GM19351 (cell line): Measurements from ENCODE around the gene ABI1.

Experiments used
- ATAC-seq: cut with Tn5 transposase; IDR thresholded peaks from one replicate; pipeline ENCODE4 v1.9.1; 2021; ENCODE audit warnings: mild to moderate bottlenecking, moderate library complexity; ENCODE audit not compliant: unreplicated experiment

Gene ABI1

DNA sequence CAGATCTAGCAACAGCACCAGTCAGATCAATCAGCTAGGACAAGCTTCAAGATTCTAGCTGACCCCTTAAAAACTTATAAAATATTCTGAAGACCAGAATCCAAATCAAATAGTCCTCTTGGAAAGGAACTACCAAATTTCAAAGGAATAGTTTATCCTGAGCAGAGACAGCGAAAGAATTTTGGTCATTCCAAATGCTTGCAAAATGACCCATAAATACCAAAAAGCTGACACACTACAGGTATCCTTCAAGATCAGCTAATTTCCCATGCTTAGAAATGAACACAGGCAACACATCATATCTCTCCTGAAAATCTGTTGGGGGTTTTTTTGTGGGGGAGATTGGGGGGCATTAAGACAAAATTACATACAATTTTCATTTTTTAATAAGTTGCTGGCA, 84.5 kb downstream of the ABI1 start:
- no peak for ATAC-seq

DNA sequence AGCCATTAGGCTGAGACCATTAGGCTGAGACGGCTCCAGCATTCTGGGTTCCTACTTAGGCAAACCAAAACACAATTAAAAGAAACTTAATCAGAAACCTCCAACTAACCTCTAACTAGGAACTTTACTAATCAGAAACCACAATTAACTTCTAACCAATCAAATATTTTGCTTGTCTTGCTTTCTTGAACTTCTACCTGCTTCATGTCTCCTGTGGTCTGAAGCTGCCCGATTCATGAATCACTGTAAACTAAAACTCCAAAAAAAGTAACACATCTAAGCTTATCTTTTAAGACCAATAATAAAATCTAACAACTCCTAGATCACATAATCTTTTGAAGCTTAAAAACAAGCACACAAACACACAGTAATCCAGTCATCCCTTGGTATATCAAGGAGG, 87.1 kb downstream of the ABI1 start:
- no peak for ATAC-seq

DNA sequence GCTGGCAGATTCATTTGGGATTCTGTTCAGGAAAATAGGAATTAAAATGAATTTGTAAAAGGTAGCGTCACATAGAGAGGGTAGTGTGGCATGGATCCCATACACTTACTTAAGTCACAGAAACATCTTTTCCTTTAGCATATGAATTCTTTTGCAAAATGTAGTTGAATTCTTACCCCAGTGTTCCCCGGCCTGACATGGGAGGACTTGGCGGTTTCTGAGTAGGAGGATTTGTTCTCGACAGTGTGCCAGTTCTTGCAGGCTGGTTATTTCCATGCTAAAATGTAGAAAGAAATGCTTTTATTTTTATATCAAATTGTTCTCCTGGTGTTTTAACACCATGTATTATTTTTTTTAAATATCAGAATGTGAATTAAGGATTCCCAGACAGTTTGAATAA, 90.7 kb downstream of the ABI1 start:
- no peak for ATAC-seq

DNA sequence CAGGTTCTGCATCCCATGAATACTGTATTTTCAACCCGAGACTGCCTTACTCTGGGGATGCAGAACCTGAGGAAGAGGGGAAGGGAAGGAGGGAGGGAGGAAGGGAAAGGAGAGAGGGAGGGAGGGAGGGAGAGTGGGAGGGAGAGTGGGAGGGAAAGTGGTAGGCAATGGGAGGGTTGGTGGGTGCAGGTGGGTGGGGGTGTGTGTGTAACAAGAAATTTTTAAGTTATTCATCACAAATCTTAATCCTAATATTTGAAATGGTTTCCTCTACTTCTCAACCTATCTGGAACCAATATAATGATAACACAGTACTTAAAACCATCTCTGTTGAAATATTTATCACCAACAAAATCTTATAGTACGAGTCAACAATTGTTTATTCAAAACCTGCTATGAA, 95.2 kb downstream of the ABI1 start:
- no peak for ATAC-seq

DNA sequence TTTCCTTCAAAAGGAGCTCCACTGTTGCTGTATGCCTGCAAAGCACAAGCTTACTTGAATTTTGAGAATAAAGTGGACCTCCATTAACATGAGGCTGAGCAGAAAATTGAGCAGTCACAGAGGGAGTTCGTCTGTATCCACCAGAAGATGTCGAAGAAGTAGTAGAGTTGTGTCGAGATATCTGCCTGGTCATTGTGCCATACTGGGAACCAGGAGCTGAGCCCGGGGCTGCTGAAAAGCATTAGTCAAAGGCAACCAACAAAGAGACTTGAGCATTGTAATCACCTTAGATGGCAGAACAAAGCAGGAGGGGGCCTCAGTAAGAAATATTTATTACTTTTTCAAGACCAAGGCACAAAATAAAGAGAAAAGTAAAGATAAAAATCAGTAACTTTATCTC, 101.8 kb downstream of the ABI1 start:
- no peak for ATAC-seq

DNA sequence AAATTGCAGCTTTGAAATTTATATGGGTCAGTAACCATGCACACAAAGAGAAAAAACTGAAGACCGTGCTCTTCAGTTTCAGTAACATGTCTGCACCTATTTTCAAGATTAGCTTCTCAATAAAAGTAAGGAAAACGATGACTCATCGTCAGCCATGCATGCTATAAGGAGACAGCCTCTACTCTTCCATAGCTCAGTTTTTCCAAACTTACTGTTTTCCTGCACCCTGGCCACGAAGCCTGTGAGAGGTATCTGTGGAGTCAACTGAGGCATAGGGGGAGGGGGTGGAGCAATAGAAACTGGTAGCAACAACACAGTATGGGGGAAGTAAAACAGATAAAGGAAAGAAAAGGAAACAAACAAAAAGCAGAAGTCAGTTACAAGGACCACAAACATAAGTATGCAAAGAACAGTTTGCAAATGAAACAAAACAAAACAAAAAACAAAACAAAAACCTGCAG, 105.3 kb downstream of the ABI1 start:
- peak; percentile 97 for ATAC-seq

DNA sequence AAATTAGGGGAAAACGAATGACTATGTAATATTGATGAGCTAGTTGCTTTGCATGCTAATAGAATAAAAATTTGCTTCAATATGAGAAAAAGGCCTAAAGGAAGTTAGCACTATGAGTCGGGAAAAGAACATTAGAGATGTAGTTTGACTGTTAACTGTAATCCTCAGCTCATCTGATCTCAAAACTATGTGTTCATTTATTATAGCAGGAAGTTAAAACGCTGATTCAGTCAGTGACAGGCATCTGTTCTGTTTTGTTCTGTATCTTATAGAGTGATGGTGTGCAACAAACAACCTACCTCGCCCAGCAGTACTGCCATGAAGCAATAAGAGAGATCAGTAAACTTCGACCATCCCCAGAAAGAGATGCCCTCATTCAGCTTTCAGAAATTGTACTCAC, 114.7 kb downstream of the ABI1 start:
- no peak for ATAC-seq

DNA sequence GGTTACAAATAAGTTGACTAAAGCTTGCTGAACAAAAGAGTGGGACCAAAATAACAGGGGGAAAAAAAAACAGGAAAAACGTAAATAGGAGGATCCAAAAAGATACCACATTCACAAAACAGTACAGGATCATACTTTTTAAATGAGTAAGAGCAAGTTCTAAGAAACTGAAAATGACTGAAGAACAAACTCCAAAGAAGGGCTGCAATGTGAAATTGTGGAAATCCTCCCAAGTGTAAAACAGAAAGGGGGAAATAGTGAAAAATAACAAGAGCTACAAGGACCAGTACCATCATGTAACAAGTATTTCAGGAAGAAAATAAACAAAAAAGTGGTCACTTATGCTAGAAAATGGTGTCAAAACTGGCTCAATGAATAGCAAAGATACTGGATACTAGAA, 116.9 kb downstream of the ABI1 start:
- ATAC-seq = no peak

DNA sequence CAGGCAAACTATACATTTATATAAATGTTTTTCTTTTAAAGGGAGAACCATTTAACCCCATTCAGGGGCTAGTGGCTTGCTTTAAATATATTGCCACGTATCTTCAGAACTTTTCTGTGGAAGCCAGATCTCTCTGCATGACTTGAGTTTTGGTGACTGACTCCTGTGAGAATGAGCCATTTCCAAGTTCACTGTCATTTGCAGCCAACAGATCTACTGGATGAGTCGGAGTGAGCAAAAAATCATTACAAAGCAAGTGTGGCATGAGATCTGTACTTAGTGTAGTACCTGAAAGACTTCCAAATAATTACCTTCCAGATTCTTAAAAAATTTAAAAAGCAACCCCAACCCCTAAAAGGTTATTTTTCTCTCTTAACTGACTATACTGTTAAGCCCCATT, 117.7 kb downstream of the ABI1 start:
- no peak for ATAC-seq

DNA sequence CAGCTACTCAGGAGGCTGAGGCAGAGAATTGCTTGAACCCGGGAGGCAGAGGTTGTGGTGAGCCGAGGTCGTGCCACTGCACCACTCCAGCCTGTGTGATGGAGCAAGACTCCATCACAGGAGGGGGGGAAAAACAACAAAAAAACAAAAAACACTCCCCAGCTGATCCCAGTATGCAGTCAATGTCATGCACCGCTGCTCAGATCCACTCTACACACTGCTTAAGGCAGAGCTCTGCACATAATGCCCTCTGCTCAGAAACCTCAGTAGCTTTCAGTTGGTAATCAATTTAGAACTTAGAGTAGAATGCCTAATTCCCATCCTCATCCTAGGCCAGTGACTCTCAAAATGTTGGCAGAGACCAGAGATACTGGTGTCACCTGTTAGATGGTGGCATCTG, 119.4 kb downstream of the ABI1 start:
- no peak for ATAC-seq

DNA sequence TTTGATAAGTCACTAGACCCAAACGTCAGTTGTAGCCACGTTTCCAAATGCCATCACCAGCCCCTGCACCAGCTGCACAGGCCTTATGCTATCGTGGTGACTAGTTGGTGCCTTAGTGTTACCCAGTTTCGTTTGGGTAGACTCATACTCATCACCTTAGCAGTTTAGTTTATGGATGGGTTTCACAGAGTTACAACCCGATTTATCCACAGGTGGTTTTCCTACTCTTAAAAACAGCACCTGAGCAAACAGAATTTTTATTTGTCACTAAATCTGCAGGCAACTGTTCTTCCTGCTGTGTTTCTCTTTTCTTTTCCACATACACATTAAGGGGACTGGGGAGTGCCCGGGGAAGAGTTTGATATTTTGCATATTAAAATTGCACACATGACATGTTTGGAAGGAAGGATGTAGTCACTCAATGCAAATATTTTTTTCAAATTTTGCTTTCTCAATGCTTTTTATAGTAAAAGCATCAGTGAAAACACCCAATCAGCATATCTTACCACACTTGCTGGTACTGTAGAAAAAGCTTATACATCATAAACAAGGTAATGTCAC, 121.6 kb downstream of the ABI1 start:
- peak; percentile 33 for ATAC-seq

DNA sequence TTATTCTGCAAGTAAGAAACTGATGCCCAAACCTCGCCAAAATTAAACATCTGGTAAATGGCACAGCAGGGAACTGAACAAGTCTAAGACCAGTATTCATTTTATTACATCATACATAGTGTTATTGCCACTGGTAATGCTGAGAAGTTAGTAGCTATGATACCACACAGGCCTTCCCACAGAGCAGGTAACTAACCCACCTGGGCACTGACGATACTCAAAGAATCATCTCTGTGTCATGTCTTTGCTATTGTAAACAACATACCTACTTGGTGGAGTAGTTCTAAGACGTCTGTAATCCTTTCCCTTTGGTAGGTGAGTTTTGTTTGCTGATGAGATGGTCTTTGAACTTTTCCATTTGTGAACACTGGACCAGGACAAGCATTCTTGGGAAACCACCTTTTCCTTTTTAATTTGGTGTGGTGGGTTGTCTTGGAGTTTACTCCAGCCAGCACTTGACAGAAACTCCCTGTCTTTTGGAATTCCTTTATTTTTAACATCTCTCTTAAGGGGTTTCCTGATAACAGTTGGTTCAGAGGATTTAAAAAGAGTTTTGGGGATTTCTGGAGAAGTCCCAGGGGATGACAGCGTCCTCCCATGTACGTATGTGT, 122.4 kb downstream of the ABI1 start:
- no peak for ATAC-seq

DNA sequence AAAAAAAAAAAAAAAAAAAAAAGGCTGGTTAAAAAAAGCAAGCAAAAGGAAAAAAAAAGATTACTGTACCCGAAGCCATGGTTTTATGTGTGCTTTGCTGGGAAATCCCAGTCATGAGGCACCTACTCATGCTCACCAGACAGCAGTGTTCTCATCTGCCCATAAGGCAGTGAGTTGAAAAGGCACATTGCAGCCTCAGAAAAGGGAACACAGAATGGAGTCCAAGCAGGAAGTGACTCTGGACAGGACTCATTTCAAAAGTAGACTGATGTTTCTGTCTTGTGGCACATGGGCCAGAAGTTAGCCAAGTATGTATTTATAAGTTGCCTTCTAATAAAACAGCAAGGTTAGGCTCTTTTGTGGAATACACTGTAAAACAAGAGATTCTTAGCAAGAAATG, 123.0 kb downstream of the ABI1 start:
- peak; percentile 69 for ATAC-seq

DNA sequence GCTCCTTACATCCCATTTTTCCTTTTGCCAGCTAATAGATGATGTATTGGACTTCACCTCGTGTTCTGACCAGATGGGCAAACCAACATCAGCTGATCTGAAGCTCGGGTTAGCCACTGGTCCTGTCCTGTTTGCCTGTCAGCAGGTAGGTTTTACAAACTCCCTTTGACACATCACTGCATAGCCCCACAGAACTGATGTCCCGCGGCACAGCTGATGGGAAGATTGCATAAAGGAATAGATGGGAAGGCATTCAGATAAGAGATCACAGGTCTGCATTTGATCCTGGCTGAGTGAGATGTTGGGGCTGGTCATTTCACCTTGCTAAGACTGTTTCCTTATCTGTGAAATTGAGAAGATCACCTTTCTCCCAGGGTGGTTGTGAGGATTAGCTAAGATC, 125.3 kb downstream of the ABI1 start:
- ATAC-seq = no peak

DNA sequence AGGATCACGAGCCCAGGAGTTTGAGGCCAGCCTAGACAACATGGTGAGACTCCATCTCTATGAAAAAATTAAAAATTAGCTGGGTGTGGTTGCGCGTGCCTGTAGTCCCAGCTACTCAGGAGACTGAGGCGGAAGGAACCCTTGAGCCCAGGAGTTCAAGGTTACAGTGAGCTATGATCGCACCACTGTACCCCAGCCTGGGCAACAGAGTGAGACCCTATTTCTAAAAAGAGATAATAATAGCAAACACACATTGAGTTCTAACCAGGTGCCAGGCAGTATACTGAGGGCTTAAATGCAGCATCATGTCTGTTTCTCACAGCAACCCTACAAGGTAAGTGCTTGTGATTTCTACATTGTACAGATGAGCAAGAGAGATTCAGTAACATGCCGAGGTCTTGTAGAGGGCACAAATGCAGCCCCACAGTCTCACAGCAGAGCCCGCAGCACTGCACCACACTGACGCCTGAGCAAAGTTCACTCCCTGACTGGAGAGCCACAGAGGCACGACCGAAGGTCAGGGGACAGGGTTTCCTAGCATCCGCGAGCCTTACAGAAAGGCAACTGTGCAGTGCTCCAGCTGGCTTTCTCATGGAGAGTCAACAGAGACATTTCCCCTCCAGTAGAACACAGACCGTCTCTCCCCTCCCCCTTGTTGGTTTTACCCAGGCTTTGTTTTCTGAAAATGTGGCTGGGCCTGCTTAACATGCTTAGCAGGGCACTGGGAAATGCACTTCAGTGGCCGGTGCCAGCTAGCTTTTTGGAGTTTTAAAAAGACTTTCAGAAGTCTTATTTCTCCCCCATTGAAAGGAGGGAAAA, 126.8 kb downstream of the ABI1 start:
- ATAC-seq = no peak

DNA sequence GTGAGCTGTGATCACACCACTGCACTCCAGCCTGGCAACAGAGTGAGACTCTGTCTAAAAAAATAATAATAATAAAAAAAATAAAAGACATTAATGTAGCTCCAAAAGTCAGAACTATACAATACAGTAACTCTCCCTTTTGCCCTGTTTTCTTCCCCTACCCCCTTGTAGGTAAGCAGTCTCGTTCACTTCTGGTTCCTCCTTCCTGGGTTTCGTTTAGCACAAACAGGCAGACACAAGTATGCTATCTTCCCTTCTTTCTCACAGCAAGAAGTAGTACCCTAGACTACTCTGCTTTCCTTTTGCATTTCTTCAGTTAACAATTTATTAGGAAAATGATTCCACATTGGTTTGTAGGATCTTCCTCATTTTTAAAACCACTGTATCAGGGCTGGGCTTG, 130.2 kb downstream of the ABI1 start:
- no peak for ATAC-seq

DNA sequence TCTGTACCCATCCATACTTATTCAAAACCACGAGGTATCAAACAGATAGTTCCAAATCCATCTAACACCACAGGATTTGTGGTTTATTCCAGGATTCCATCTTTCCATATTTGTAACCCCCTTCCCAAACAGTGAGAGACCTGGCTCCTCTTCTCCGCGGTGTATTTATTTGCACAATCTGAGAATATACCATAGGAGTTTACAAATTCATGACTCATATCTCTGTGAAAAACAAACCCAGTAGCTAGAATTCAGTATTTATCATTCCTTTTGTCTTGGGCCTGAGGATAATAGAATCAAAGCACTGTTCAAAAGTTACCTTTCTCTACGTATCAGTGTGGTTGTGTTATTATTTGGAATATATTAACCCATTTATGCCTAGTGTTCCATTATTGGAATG, 131.4 kb downstream of the ABI1 start:
- ATAC-seq = no peak

DNA sequence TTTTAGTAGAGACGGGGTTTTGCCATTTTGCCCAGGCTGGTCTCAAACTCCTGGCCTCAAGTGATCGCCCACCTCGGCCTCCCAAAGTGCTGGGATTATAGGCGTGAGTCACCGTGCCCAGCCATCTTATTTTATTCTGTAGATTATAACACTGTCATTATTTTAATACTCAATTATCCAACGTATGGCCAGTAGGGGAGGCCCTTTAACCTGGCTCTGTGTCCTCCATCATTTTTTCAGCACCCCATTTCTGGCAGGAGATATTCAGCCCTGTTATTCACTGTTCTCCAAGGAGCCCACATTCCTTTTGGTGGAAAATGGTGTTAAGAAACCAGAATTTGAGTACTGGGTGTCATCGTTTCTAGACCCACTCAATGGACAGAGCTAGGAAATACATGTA, 131.8 kb downstream of the ABI1 start:
- no peak for ATAC-seq

DNA sequence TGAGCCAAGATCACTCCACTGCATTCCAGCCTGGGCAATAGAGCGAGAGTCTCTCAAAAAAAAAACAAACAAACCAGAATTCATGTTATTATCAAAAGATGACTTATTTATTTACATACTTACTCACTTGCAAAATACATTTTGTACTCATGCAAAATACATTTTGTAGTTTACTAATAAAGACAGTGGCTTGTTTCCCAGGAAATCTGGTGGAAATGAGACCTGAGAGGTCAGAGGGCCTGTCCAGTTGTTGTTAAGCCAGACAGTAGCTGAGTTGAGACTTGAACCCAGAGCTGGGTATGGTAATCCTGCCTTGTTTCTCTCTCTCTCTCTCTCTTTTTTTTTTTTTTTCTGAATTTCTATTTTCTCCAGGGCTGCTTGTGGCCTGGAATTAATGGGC, 133.8 kb downstream of the ABI1 start:
- ATAC-seq = no peak

DNA sequence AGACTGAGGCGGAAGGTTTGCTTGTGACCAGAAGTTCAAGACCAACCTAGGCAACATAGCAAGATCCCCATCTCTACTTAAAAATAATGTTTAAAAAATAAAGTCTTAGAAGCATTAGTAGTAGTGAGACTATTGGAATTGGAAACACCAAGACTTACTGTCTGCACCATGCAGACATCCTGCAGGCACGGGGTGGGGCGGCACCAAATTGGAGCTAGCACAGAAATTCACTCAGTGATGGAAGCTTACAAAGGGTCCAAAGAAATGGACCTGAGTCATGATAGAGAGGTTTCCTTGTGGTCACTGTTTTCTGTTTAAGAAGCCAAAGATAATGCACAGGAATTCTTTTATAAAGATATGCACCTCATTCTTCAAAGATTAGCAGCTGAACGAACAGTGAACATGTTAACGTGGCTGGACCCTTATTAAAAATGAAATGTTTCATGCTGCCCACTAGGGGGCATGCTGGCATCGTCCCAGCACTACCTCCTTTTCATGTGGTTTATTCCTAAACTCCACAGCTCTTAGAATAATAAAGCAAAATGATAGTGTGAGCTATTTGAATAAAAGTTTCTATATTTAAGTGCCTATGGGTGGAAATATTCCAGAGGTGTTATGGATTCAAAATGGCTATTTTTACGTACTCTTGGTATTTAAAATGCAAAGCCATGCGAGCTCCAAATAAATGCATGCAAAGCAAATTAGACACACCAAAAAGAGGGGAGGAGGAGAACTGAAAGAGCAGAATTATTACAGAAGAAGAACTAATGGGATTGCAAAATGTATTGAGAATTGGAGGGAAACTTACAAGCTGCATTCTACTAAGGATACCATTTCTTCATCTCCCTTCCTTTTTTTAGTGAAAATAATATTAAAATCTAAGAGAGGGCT, 134.7 kb downstream of the ABI1 start:
- ATAC-seq = peak; percentile 70

DNA sequence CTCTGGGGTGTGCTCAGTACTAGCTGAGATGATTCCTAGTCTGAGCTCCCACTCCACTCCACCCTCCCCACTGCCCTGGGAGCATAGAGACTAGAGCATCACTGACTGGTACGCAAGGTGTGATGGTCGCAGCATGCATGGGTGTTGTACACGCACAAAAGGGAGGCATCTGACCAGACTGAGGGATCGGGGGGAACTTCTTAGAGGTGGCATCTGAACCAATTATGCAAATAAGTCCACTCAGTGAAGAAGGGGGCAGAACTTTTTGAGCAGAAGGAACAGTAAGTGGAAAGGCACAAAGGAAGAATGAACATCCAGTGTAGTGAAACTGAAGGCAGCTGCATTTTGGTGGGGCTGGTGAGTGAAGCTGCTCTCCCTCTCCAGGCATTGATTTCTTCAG, 137.7 kb downstream of the ABI1 start:
- ATAC-seq = no peak
